Measurements from ENCODE around the gene TBL1XR1. TPM values are rescaled to one million over a fixed set of nuclear protein-coding genes. Genes with fewer than 3 reads are reported as not detected.

The TBL1XR1 gene
- total and polyA plus RNA-seq, 2 of the 13 experiments (the other 11 are each of a cell fraction or from before 2014, with no cell fraction given): 57.7 to 62.5 TPM

DNA sequence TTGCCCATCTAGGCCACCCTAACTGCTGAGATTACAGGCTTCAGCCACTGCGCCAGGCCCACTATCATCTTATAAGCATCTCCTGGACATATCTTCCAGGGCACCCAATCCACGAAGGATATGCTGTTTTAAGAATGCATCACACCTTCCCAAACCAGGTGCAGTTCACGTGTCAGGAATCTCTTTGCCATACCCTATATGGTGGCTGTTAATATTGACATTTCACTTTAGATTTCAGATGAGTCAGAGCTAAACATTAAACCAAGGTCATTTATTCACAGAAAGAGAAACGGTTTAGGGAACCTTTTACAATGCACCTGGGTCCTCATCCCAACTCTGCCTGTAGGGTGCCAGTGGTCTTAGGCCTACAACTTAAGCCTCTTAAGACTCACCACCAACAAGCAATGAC lies 85.7 kb downstream of the TBL1XR1 start (continued):
- TF ChIP-seq, protein P1, sequence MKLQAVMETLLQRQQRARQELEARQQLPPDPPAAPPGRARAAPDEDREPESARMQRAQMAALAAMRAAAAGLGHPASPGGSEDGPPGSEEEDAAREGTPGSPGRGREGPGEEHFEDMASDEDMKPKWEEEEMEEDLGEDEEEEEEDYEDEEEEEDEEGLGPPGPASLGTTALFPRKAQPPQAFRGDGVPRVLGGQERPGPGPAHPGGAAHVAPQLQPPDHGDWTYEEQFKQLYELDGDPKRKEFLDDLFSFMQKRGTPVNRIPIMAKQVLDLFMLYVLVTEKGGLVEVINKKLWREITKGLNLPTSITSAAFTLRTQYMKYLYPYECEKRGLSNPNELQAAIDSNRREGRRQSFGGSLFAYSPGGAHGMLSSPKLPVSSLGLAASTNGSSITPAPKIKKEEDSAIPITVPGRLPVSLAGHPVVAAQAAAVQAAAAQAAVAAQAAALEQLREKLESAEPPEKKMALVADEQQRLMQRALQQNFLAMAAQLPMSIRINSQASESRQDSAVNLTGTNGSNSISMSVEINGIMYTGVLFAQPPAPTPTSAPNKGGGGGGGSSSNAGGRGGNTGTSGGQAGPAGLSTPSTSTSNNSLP (IDR thresholded peaks at IDR 0.05; ENCODE audit: low read depth, low read length): peak; percentile 74; the same call in 1 of the 2 replicates
- TF ChIP-seq ATF7 (IDR thresholded peaks at IDR 0.05): no peak
- TF ChIP-seq ATF7 (CRISPR knock-in tag; IDR thresholded peaks at IDR 0.05): no peak
- no peak for TF ChIP-seq MXD4 (CRISPR knock-in tag; IDR thresholded peaks at IDR 0.05)
- no peak for TF ChIP-seq ZNF263 (CRISPR knock-in tag; IDR thresholded peaks at IDR 0.05)
- no peak for TF ChIP-seq SP5 (CRISPR knock-in tag; IDR thresholded peaks at IDR 0.05; ENCODE audit: borderline replicate concordance, low read depth)
- TF ChIP-seq, protein P2, sequence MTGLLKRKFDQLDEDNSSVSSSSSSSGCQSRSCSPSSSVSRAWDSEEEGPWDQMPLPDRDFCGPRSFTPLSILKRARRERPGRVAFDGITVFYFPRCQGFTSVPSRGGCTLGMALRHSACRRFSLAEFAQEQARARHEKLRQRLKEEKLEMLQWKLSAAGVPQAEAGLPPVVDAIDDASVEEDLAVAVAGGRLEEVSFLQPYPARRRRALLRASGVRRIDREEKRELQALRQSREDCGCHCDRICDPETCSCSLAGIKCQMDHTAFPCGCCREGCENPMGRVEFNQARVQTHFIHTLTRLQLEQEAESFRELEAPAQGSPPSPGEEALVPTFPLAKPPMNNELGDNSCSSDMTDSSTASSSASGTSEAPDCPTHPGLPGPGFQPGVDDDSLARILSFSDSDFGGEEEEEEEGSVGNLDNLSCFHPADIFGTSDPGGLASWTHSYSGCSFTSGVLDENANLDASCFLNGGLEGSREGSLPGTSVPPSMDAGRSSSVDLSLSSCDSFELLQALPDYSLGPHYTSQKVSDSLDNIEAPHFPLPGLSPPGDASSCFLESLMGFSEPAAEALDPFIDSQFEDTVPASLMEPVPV (CRISPR knock-in tag; IDR thresholded peaks at IDR 0.05): 0 out of 2 replicates have a peak, but pooled peaks have one; percentile 43
- no peak for TF ChIP-seq SP4 (CRISPR knock-in tag; IDR thresholded peaks at IDR 0.05)
- TF ChIP-seq, protein P3, sequence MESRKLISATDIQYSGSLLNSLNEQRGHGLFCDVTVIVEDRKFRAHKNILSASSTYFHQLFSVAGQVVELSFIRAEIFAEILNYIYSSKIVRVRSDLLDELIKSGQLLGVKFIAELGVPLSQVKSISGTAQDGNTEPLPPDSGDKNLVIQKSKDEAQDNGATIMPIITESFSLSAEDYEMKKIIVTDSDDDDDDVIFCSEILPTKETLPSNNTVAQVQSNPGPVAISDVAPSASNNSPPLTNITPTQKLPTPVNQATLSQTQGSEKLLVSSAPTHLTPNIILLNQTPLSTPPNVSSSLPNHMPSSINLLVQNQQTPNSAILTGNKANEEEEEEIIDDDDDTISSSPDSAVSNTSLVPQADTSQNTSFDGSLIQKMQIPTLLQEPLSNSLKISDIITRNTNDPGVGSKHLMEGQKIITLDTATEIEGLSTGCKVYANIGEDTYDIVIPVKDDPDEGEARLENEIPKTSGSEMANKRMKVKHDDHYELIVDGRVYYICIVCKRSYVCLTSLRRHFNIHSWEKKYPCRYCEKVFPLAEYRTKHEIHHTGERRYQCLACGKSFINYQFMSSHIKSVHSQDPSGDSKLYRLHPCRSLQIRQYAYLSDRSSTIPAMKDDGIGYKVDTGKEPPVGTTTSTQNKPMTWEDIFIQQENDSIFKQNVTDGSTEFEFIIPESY (CRISPR knock-in tag; IDR thresholded peaks at IDR 0.05): no peak
- no peak for TF ChIP-seq ZNF562 (CRISPR knock-in tag; IDR thresholded peaks at IDR 0.05; ENCODE audit: borderline replicate concordance)
- TF ChIP-seq ZNF878 (CRISPR knock-in tag; IDR thresholded peaks at IDR 0.05): peak; percentile 69; the same call in 1 of the 2 replicates
- TF ChIP-seq KAT8 (CRISPR knock-in tag; IDR thresholded peaks at IDR 0.05): peak; percentile 61
- TF ChIP-seq ZNF883 (CRISPR knock-in tag; IDR thresholded peaks at IDR 0.05; ENCODE audit: not compliant biosample characterization): no peak
- TF ChIP-seq NCOA1 (CRISPR knock-in tag; IDR thresholded peaks at IDR 0.05): no peak
- no peak for TF ChIP-seq KDM2A (CRISPR knock-in tag; IDR thresholded peaks at IDR 0.05; ENCODE audit: borderline replicate concordance, low read depth)
- TF ChIP-seq ARID2 (CRISPR knock-in tag; IDR thresholded peaks at IDR 0.05; ENCODE audit: borderline replicate concordance): no peak
- TF ChIP-seq JUND (CRISPR knock-in tag; IDR thresholded peaks at IDR 0.05): peak; percentile 65
- TF ChIP-seq RCOR2 (CRISPR knock-in tag; IDR thresholded peaks at IDR 0.05): peak; percentile 63; the same call in 1 of the 2 replicates
- TF ChIP-seq KLF13 (CRISPR knock-in tag; IDR thresholded peaks at IDR 0.05): no peak
- no peak for TF ChIP-seq GABPA (IDR thresholded peaks at IDR 0.05; ENCODE audit: low read depth, low read length)
- TF ChIP-seq GABPA (CRISPR knock-in tag; IDR thresholded peaks at IDR 0.05; ENCODE audit: low read depth): no peak
- no peak; the same call in none of the 2 replicates for TF ChIP-seq ZFP36L1 (CRISPR knock-in tag; IDR thresholded peaks at IDR 0.05)
- TF ChIP-seq IRF2 (CRISPR knock-in tag; IDR thresholded peaks at IDR 0.05): no peak
- TF ChIP-seq XBP1 (CRISPR knock-in tag; IDR thresholded peaks at IDR 0.05): no peak
- TF ChIP-seq ISL2 (CRISPR knock-in tag; IDR thresholded peaks at IDR 0.05): peak; percentile 16; the same call in 1 of the 2 replicates
- no peak for TF ChIP-seq ZNF34 (CRISPR knock-in tag; IDR thresholded peaks at IDR 0.05; ENCODE audit: borderline replicate concordance)
- TF ChIP-seq NCOA5 (CRISPR knock-in tag; IDR thresholded peaks at IDR 0.05): no peak
- no peak for TF ChIP-seq MYNN (CRISPR knock-in tag; IDR thresholded peaks at IDR 0.05; ENCODE audit: low read depth)
